PC-3 (cell line): ENCODE measurements around the gene ANKDD1A.

Experiments
- EZH2 ChIP-seq: fragments of 300-600 bp; sonication (generic); IDR thresholded peaks from one replicate; pipeline ENCODE4 v1.6.1; 2017; ENCODE audit warnings: antibody characterized with exemption, mild to moderate bottlenecking, low read length; ENCODE audit not compliant: unreplicated experiment
- TF ChIP-seq, protein P1 (sequence below): fragments of 300-600 bp; sonication (generic); conservative IDR thresholded peaks from 2 replicates; pipeline ENCODE4 v1.5.1; 2017; ENCODE audit warnings: antibody characterized with exemption, low read depth, mild to moderate bottlenecking, low read length

DNA sequence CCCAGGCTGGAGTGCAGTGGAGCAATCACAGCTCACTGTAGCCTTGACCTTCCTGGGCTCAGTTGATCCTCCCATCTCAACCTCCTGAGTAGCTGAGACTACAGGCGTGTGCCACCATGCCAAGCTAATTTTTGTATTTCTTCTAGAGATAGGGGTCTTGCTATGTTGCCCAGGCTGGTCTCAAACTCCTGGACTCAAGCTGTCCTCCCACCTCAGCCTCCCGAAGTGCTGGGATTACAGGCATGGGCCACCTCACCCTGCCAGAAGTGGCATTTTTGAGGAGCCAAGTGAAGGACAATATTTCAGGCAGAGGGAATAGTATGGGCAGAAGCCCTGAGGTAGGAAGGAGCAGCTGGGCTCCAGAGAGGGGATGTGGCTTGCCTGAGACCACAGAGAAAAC lies 4.7 kb downstream of the ANKDD1A start:
- TF ChIP-seq, protein P1, sequence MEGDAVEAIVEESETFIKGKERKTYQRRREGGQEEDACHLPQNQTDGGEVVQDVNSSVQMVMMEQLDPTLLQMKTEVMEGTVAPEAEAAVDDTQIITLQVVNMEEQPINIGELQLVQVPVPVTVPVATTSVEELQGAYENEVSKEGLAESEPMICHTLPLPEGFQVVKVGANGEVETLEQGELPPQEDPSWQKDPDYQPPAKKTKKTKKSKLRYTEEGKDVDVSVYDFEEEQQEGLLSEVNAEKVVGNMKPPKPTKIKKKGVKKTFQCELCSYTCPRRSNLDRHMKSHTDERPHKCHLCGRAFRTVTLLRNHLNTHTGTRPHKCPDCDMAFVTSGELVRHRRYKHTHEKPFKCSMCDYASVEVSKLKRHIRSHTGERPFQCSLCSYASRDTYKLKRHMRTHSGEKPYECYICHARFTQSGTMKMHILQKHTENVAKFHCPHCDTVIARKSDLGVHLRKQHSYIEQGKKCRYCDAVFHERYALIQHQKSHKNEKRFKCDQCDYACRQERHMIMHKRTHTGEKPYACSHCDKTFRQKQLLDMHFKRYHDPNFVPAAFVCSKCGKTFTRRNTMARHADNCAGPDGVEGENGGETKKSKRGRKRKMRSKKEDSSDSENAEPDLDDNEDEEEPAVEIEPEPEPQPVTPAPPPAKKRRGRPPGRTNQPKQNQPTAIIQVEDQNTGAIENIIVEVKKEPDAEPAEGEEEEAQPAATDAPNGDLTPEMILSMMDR = no peak
- no peak for TF ChIP-seq EZH2
